ENCODE data around the gene HINT2.

- no peak for TF ChIP-seq CTCF (IDR thresholded peaks at IDR 0.05)
- TF ChIP-seq POLR2A (IDR thresholded peaks at IDR 0.05): no peak
Measured at GRCh38 chr9:35771943-35772342, 42.9 kb downstream of the HINT2 start.

All from heart left ventricle (tissue), 13 donors.